ENCODE measurements around the gene TBC1D22A.

The TBC1D22A gene

GRCh38 chr22:46855681-46856080 lies 93.2 kb downstream of the TBC1D22A start:
- Histone ChIP-seq H3K56ac (ENCODE audit: low read length) (no peak overlapping the region), H3K36me3 (ENCODE audit: control insufficient read depth, insufficient read depth, low read length) (no peaks in the 10 kb centered on the region), H3K27me3 (ENCODE audit: insufficient read depth, low read length, poor library complexity) (no peaks in the 10 kb centered on the region), H3K4me2 (ENCODE audit: low read length) (no peak overlapping the region), H3K27ac (ENCODE audit: low read depth, low read length) (no peak overlapping the region), H3K18ac (ENCODE audit: low read length) (no peak overlapping the region), H2BK120ac (ENCODE audit: low read depth, low read length) (no peak overlapping the region), H4K8ac (ENCODE audit: low read depth, low read length) (no peak overlapping the region), H3K4me3 (ENCODE audit: low read length) (no peak overlapping the region), H3K23ac (ENCODE audit: low read length) (no peak overlapping the region), H2BK15ac (replicated peaks; ENCODE audit: low read depth) (no peak overlapping the region), H3K79me1 (ENCODE audit: low read length) (peaks cover 1% of the 10 kb centered on the region), H3K9ac (ENCODE audit: low read length) (no peak overlapping the region), H2BK5ac (ENCODE audit: low read length) (no peak overlapping the region), H3K4ac (ENCODE audit: low read depth, low read length) (no peak overlapping the region), H3K4me1 (ENCODE audit: control insufficient read depth, low read depth, low read length) (no peaks in the 10 kb centered on the region), H2AK5ac (ENCODE audit: low read length) (no peak overlapping the region), H4K5ac (ENCODE audit: low read length) (no peak overlapping the region), H3K79me2 (ENCODE audit: control insufficient read depth, insufficient read depth, low read length) (no peaks in the 10 kb centered on the region)
- WGBS (ENCODE audit: extremely low coverage, insufficient coverage, low lambda C conversion rate): no CpG with 5 or more reads among the region's 12 CpGs
- DNase-seq: no peak

GRCh38 chr22:46856661-46857060 lies 94.2 kb downstream of the TBC1D22A start:
- Histone ChIP-seq H3K4ac (ENCODE audit: low read depth, low read length) (no peak overlapping the region), H3K27me3 (ENCODE audit: insufficient read depth, low read length, poor library complexity) (no peaks in the 10 kb centered on the region), H3K56ac (ENCODE audit: low read length) (no peak overlapping the region), H3K79me1 (ENCODE audit: low read length) (peaks cover 1% of the 10 kb centered on the region), H3K23ac (ENCODE audit: low read length) (no peak overlapping the region), H3K36me3 (ENCODE audit: control insufficient read depth, insufficient read depth, low read length) (no peaks in the 10 kb centered on the region), H3K4me1 (ENCODE audit: control insufficient read depth, low read depth, low read length) (no peaks in the 10 kb centered on the region), H3K4me3 (ENCODE audit: low read length) (no peak overlapping the region), H3K18ac (ENCODE audit: low read length) (no peak overlapping the region), H2AK5ac (ENCODE audit: low read length) (no peak overlapping the region), H4K5ac (ENCODE audit: low read length) (no peak overlapping the region), H4K8ac (ENCODE audit: low read depth, low read length) (no peak overlapping the region), H3K27ac (ENCODE audit: low read depth, low read length) (no peak overlapping the region), H2BK120ac (ENCODE audit: low read depth, low read length) (no peak overlapping the region), H3K4me2 (ENCODE audit: low read length) (no peak overlapping the region), H3K9ac (ENCODE audit: low read length) (no peak overlapping the region), H2BK5ac (ENCODE audit: low read length) (no peak overlapping the region), H3K79me2 (ENCODE audit: control insufficient read depth, insufficient read depth, low read length) (no peaks in the 10 kb centered on the region), H2BK15ac (replicated peaks; ENCODE audit: low read depth) (no peak overlapping the region)
- no CpG with 5 or more reads among the region's 3 CpGs for WGBS (ENCODE audit: extremely low coverage, insufficient coverage, low lambda C conversion rate)
- no peak for DNase-seq

DNA sequence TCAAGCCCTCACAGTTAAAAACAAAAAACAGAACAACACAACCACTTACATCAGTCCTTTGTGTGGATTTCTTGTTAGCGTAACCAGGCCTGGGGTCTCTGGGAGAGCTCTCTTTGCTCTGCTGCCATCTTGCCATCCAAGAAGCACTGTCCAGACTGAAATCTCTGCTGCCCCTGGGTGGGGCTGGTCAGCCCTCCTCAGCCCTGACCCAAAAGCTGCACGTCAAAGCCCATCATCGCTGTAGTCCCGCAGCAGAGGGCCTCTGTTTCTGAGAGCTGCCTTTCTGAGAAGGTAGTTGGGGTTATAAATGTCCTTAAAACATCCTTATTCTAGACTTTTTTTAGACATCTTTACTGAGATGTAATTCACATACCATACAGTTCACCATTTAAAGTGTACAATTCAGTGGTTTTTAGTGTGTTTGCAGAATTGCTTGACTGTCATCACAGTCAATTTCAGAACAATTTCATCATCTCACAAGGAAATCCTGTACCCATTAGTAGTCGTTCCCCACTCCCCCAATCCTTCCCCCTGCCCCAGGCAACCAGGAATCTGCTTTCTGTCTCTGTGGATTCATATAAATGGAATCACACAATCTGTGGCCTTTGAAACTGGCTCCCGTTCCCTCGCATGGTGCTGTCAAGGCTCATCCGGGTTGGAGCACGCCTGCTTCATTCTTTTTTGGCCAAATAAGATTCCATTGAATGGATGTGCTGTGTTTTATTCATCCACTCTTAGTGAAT lies 94.9 kb downstream of the TBC1D22A start:
- Histone ChIP-seq H3K27me3 (ENCODE audit: insufficient read depth, low read length, poor library complexity) (no peaks in the 10 kb centered on the region), H3K27ac (ENCODE audit: low read depth, low read length) (no peak overlapping the region), H3K4me3 (ENCODE audit: low read length) (no peak overlapping the region), H2AK5ac (ENCODE audit: low read length) (no peak overlapping the region), H4K5ac (ENCODE audit: low read length) (no peak overlapping the region), H3K79me2 (ENCODE audit: control insufficient read depth, insufficient read depth, low read length) (no peaks in the 10 kb centered on the region), H2BK120ac (ENCODE audit: low read depth, low read length) (no peak overlapping the region), H3K9ac (ENCODE audit: low read length) (no peak overlapping the region), H3K4ac (ENCODE audit: low read depth, low read length) (no peak overlapping the region), H2BK15ac (replicated peaks; ENCODE audit: low read depth) (no peak overlapping the region), H3K23ac (ENCODE audit: low read length) (no peak overlapping the region), H3K36me3 (ENCODE audit: control insufficient read depth, insufficient read depth, low read length) (no peaks in the 10 kb centered on the region), H3K18ac (ENCODE audit: low read length) (no peak overlapping the region), H3K56ac (ENCODE audit: low read length) (no peak overlapping the region), H3K4me2 (ENCODE audit: low read length) (no peak overlapping the region), H3K4me1 (ENCODE audit: control insufficient read depth, low read depth, low read length) (no peaks in the 10 kb centered on the region), H4K8ac (ENCODE audit: low read depth, low read length) (no peak overlapping the region), H2BK5ac (ENCODE audit: low read length) (no peak overlapping the region), H3K79me1 (ENCODE audit: low read length) (peaks cover 4% of the 10 kb centered on the region)
- DNase-seq: no peak
- no CpG with 5 or more reads among the region's 9 CpGs for WGBS (ENCODE audit: extremely low coverage, insufficient coverage, low lambda C conversion rate)

DNA sequence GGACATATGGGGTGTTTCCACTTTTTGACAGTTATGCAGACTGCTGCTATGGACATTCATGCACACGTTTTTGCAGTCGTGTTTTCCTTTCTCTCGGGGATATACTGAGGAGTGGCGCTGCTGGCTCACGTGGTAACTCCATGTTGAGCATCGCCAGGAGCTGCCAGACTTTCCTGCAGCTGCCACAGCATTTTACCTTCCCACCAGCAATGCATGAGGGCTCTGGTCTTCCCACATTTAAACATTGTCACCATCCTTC lies 95.4 kb downstream of the TBC1D22A start:
- no peaks in the 10 kb centered on the region for H3K79me2 ChIP-seq (ENCODE audit: control insufficient read depth, insufficient read depth, low read length)
- no peak overlapping the region for H2BK5ac ChIP-seq (ENCODE audit: low read length)
- H3K4me1 ChIP-seq (ENCODE audit: control insufficient read depth, low read depth, low read length): no peaks in the 10 kb centered on the region
- no peak overlapping the region for H3K27ac ChIP-seq (ENCODE audit: low read depth, low read length)
- no peak overlapping the region for H3K4ac ChIP-seq (ENCODE audit: low read depth, low read length)
- H3K9ac ChIP-seq (ENCODE audit: low read length): no peak overlapping the region
- H3K79me1 ChIP-seq (ENCODE audit: low read length): peaks cover 4% of the 10 kb centered on the region
- no peak for DNase-seq
- H3K56ac ChIP-seq (ENCODE audit: low read length): no peak overlapping the region
- no peak overlapping the region for H2BK120ac ChIP-seq (ENCODE audit: low read depth, low read length)
- no peak overlapping the region for H3K4me2 ChIP-seq (ENCODE audit: low read length)
- no peak overlapping the region for H4K5ac ChIP-seq (ENCODE audit: low read length)
- H3K18ac ChIP-seq (ENCODE audit: low read length): no peak overlapping the region
- no CpG with 5 or more reads among the region's 6 CpGs for WGBS (ENCODE audit: extremely low coverage, insufficient coverage, low lambda C conversion rate)
- no peak overlapping the region for H4K8ac ChIP-seq (ENCODE audit: low read depth, low read length)
- H2AK5ac ChIP-seq (ENCODE audit: low read length): no peak overlapping the region
- no peak overlapping the region for H3K23ac ChIP-seq (ENCODE audit: low read length)
- H3K27me3 ChIP-seq (ENCODE audit: insufficient read depth, low read length, poor library complexity): no peaks in the 10 kb centered on the region
- H2BK15ac ChIP-seq (replicated peaks; ENCODE audit: low read depth): no peak overlapping the region
- no peak overlapping the region for H3K4me3 ChIP-seq (ENCODE audit: low read length)
- H3K36me3 ChIP-seq (ENCODE audit: control insufficient read depth, insufficient read depth, low read length): no peaks in the 10 kb centered on the region

GRCh38 chr22:46858181-46858771 lies 95.8 kb downstream of the TBC1D22A start:
- no peak overlapping the region for H3K27ac ChIP-seq (ENCODE audit: low read depth, low read length)
- no peak overlapping the region for H3K23ac ChIP-seq (ENCODE audit: low read length)
- no peak for DNase-seq
- no peak overlapping the region for H3K4ac ChIP-seq (ENCODE audit: low read depth, low read length)
- no peak overlapping the region for H3K18ac ChIP-seq (ENCODE audit: low read length)
- peaks cover 5% of the 10 kb centered on the region for H3K79me1 ChIP-seq (ENCODE audit: low read length)
- no peak overlapping the region for H3K4me3 ChIP-seq (ENCODE audit: low read length)
- H2AK5ac ChIP-seq (ENCODE audit: low read length): no peak overlapping the region
- no peaks in the 10 kb centered on the region for H3K27me3 ChIP-seq (ENCODE audit: insufficient read depth, low read length, poor library complexity)
- H3K79me2 ChIP-seq (ENCODE audit: control insufficient read depth, insufficient read depth, low read length): no peaks in the 10 kb centered on the region
- H2BK5ac ChIP-seq (ENCODE audit: low read length): no peak overlapping the region
- H3K4me1 ChIP-seq (ENCODE audit: control insufficient read depth, low read depth, low read length): no peaks in the 10 kb centered on the region
- H2BK15ac ChIP-seq (replicated peaks; ENCODE audit: low read depth): no peak overlapping the region
- H3K4me2 ChIP-seq (ENCODE audit: low read length): no peak overlapping the region
- no peak overlapping the region for H2BK120ac ChIP-seq (ENCODE audit: low read depth, low read length)
- no CpG with 5 or more reads among the region's 23 CpGs for WGBS (ENCODE audit: extremely low coverage, insufficient coverage, low lambda C conversion rate)
- no peak overlapping the region for H4K5ac ChIP-seq (ENCODE audit: low read length)
- H3K56ac ChIP-seq (ENCODE audit: low read length): no peak overlapping the region
- H3K9ac ChIP-seq (ENCODE audit: low read length): no peak overlapping the region
- H3K36me3 ChIP-seq (ENCODE audit: control insufficient read depth, insufficient read depth, low read length): no peaks in the 10 kb centered on the region
- no peak overlapping the region for H4K8ac ChIP-seq (ENCODE audit: low read depth, low read length)

GRCh38 chr22:46860562-46860961 lies 98.1 kb downstream of the TBC1D22A start:
- H3K79me2 ChIP-seq (ENCODE audit: control insufficient read depth, insufficient read depth, low read length): no peaks in the 10 kb centered on the region
- no peak overlapping the region for H3K18ac ChIP-seq (ENCODE audit: low read length)
- WGBS (ENCODE audit: extremely low coverage, insufficient coverage, low lambda C conversion rate): no CpG with 5 or more reads among the region's 16 CpGs
- H3K27ac ChIP-seq (ENCODE audit: low read depth, low read length): no peak overlapping the region
- no peak overlapping the region for H3K4me2 ChIP-seq (ENCODE audit: low read length)
- no peak overlapping the region for H2BK5ac ChIP-seq (ENCODE audit: low read length)
- no peak overlapping the region for H2AK5ac ChIP-seq (ENCODE audit: low read length)
- no peak overlapping the region for H3K9ac ChIP-seq (ENCODE audit: low read length)
- H4K5ac ChIP-seq (ENCODE audit: low read length): no peak overlapping the region
- H3K79me1 ChIP-seq (ENCODE audit: low read length): peaks cover 5% of the 10 kb centered on the region
- H3K4me3 ChIP-seq (ENCODE audit: low read length): no peak overlapping the region
- DNase-seq: no peak
- no peak overlapping the region for H2BK120ac ChIP-seq (ENCODE audit: low read depth, low read length)
- H3K56ac ChIP-seq (ENCODE audit: low read length): no peak overlapping the region
- H3K4me1 ChIP-seq (ENCODE audit: control insufficient read depth, low read depth, low read length): no peaks in the 10 kb centered on the region
- H4K8ac ChIP-seq (ENCODE audit: low read depth, low read length): no peak overlapping the region
- H3K23ac ChIP-seq (ENCODE audit: low read length): no peak overlapping the region
- H3K36me3 ChIP-seq (ENCODE audit: control insufficient read depth, insufficient read depth, low read length): no peaks in the 10 kb centered on the region
- H2BK15ac ChIP-seq (replicated peaks; ENCODE audit: low read depth): no peak overlapping the region
- no peaks in the 10 kb centered on the region for H3K27me3 ChIP-seq (ENCODE audit: insufficient read depth, low read length, poor library complexity)
- H3K4ac ChIP-seq (ENCODE audit: low read depth, low read length): no peak overlapping the region

Data from mesendoderm (in vitro differentiated cells).